Hepatocyte (in vitro differentiated cells): ENCODE measurements around the gene SPRED2.

Source experiments
- EZH2 ChIP-seq: fragments of 200-600 bp; sonication (generic); IDR thresholded peaks from 2 replicates; pipeline ENCODE4 v1.6.1; 2016; ENCODE audit warnings: antibody characterized with exemption, mild to moderate bottlenecking, borderline replicate concordance
- TF ChIP-seq, protein P1 (sequence below): fragments of 200-600 bp; sonication (generic); IDR thresholded peaks from 2 replicates; pipeline ENCODE4 v1.5.1; 2016; ENCODE audit warnings: antibody characterized with exemption, mild to moderate bottlenecking; ENCODE audit not compliant: poor library complexity

- TF ChIP-seq, protein P1, sequence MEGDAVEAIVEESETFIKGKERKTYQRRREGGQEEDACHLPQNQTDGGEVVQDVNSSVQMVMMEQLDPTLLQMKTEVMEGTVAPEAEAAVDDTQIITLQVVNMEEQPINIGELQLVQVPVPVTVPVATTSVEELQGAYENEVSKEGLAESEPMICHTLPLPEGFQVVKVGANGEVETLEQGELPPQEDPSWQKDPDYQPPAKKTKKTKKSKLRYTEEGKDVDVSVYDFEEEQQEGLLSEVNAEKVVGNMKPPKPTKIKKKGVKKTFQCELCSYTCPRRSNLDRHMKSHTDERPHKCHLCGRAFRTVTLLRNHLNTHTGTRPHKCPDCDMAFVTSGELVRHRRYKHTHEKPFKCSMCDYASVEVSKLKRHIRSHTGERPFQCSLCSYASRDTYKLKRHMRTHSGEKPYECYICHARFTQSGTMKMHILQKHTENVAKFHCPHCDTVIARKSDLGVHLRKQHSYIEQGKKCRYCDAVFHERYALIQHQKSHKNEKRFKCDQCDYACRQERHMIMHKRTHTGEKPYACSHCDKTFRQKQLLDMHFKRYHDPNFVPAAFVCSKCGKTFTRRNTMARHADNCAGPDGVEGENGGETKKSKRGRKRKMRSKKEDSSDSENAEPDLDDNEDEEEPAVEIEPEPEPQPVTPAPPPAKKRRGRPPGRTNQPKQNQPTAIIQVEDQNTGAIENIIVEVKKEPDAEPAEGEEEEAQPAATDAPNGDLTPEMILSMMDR, result no peak
- TF ChIP-seq EZH2, result no peak
Measured at GRCh38 chr2:65442420-65443020, 10.1 kb upstream of the SPRED2 start.
